ENCODE data around the gene LGALS13. TPM values are rescaled to one million over a fixed set of nuclear protein-coding genes. Genes with fewer than 3 reads are reported as not detected.

LGALS13 gene
- total and polyA plus RNA-seq, 2 of the 8 experiments (the other 6 are each of a cell fraction or from before 2014, with no cell fraction given) = not detected

- FAIRE-seq = no peak
- 56% methylated on average over 5 of the region's 5 CpGs; no CpG with 5 or more reads in 1 of the 2 experiments for WGBS, 2 experiments (ENCODE audit: extremely low coverage in 1 of 2, insufficient coverage in 1 of 2, insufficient read length in 1 of 2, insufficient replicate concordance in 2 of 2, low coverage in 1 of 2, low lambda C conversion rate in 2 of 2, missing lambda C conversion rate in 1 of 2)
- H2BK20ac ChIP-seq (ENCODE audit: low read length) = no peak overlapping the region
- DNase-seq (ENCODE audit: low read depth in 1 of 2, low spot score in 2 of 2) = peak in 1 of 2 experiments; percentile 51
- H4K5ac ChIP-seq (ENCODE audit: insufficient read length, low read depth, low read length) = no peak overlapping the region
- H3K27ac ChIP-seq (ENCODE audit: low read depth, low read length) = no peak overlapping the region
- peaks cover 0 to 7% (median under 1%) of the 10 kb centered on the region in 4 experiments; a peak in 4 of 7 replicates for H3K4me1 ChIP-seq (replicated peaks in 1 of 4; ENCODE audit: control insufficient read depth in 3 of 4, insufficient read depth in 4 of 4, low read length in 3 of 4)
- no peak overlapping the region for H3K14ac ChIP-seq (ENCODE audit: insufficient read length)
- 0 out of 2 replicates have a peak overlapping the region, but pooled peaks have one; percentile 68 for H2AFZ ChIP-seq (ENCODE audit: low read length)
- H3K27me3 ChIP-seq (replicated peaks in 1 of 4; ENCODE audit: control insufficient read depth in 3 of 4, extremely low read depth in 1 of 4, insufficient read depth in 3 of 4, low read length in 3 of 4) = no peaks in the 10 kb centered on the region
- CTCF ChIA-PET (ENCODE audit: partially characterized antibody) = interaction anchor here (0.7 to 4.6 kb wide), 5 partner anchors 63 to 204 kb away, joined by 3 to 34 read pairs (median 5); no protein-coding TSS in a partner anchor
- H4K20me1 ChIP-seq (replicated peaks in 1 of 2; ENCODE audit: control insufficient read depth in 1 of 2, insufficient read depth in 2 of 2, low read length in 2 of 2) = no peaks in the 10 kb centered on the region
- H4K91ac ChIP-seq (replicated peaks; ENCODE audit: insufficient read length, low read length) = no peak overlapping the region
- no peaks in the 10 kb centered on the region for H3K23me2 ChIP-seq (ENCODE audit: low read depth, low read length)
- no peak overlapping the region for H2BK12ac ChIP-seq (ENCODE audit: low read depth, low read length)
- 0 out of 4 replicates have a peak overlapping the region, but pooled peaks of 1 of the 2 experiments have one; percentile 28 for H3K4me2 ChIP-seq (ENCODE audit: insufficient read depth in 1 of 2, low read depth in 2 of 2, low read length in 2 of 2)
- H3K79me1 ChIP-seq (ENCODE audit: low read depth, low read length) = no peaks in the 10 kb centered on the region
- H3K18ac ChIP-seq (ENCODE audit: extremely low read depth, low read length) = no peak overlapping the region
- no peak overlapping the region; the same call in 1 of the 2 replicates for H4K8ac ChIP-seq (ENCODE audit: extremely low read depth, insufficient read depth, low read length)
- no peaks in the 10 kb centered on the region for H3K9me3 ChIP-seq (ENCODE audit: insufficient read depth in 2 of 2, low read depth in 1 of 2, low read length in 1 of 2)
- POLR2A ChIA-PET (ENCODE audit: partially characterized antibody) = no interaction called here
- TF ChIP-seq SP1 (IDR thresholded peaks at IDR 0.05; ENCODE audit: low read depth, low read length) = no peak
- no peak for TF ChIP-seq TBP (IDR thresholded peaks at IDR 0.05; ENCODE audit: low read depth, low read length)
- TF ChIP-seq POLR2A (IDR thresholded peaks at IDR 0.05; ENCODE audit: control extremely low read depth in 1 of 2, low read depth in 2 of 2, low read length in 2 of 2) = no peak
- no peak for TF ChIP-seq HDAC2 (IDR thresholded peaks at IDR 0.05; ENCODE audit: borderline replicate concordance in 1 of 2, low read depth in 2 of 2, low read length in 2 of 2)
- TF ChIP-seq CTBP2 (IDR thresholded peaks at IDR 0.05; ENCODE audit: borderline replicate concordance, insufficient read depth, insufficient read length, low read length) = no peak
- TF ChIP-seq JUND (IDR thresholded peaks at IDR 0.05; ENCODE audit: low read length) = no peak
- H3K79me2 ChIP-seq (ENCODE audit: control insufficient read depth in 1 of 2, insufficient read depth in 2 of 2, low read length in 2 of 2) = no peaks in the 10 kb centered on the region
- H2AK5ac ChIP-seq (ENCODE audit: low read depth, low read length) = no peak overlapping the region
- no peak overlapping the region for H2BK15ac ChIP-seq (ENCODE audit: low read length)
- no peak overlapping the region for H2BK5ac ChIP-seq (ENCODE audit: low read depth, low read length)
- no peak overlapping the region for H2BK120ac ChIP-seq (replicated peaks; ENCODE audit: low read depth, low read length)
- no peak overlapping the region for H3K23ac ChIP-seq (ENCODE audit: insufficient read length)
- no peak overlapping the region for H3K4me3 ChIP-seq (ENCODE audit: extremely low read depth in 1 of 4, insufficient read depth in 2 of 4, low read depth in 3 of 4, low read length in 4 of 4)
- no peaks in the 10 kb centered on the region for H3K36me3 ChIP-seq (ENCODE audit: control insufficient read depth in 2 of 4, insufficient read depth in 4 of 4, low read length in 3 of 4)
- no peak overlapping the region for H3K9ac ChIP-seq (replicated peaks in 1 of 4; ENCODE audit: extremely low read depth in 1 of 4, low read depth in 3 of 4, low read length in 3 of 4)
- H3K56ac ChIP-seq (replicated peaks; ENCODE audit: insufficient read length, low read depth, low read length) = no peak overlapping the region
- no peak overlapping the region for H3K4ac ChIP-seq (replicated peaks; ENCODE audit: insufficient read length, low read depth, low read length)
Measured at GRCh38 chr19:39623946-39624345, 21.6 kb downstream of the LGALS13 start.

All from H1 (cell line).